ENCODE results near the gene RADIL. TPM values are rescaled to one million over a fixed set of nuclear protein-coding genes. Genes with fewer than 3 reads are reported as not detected.

Gene RADIL
- total and polyA plus RNA-seq, 9 of the 15 experiments (the other 6 are each of a cell fraction or from before 2014, with no cell fraction given), result 0.06 to 8.1 (median 1.9) TPM; not detected in 1

DNA sequence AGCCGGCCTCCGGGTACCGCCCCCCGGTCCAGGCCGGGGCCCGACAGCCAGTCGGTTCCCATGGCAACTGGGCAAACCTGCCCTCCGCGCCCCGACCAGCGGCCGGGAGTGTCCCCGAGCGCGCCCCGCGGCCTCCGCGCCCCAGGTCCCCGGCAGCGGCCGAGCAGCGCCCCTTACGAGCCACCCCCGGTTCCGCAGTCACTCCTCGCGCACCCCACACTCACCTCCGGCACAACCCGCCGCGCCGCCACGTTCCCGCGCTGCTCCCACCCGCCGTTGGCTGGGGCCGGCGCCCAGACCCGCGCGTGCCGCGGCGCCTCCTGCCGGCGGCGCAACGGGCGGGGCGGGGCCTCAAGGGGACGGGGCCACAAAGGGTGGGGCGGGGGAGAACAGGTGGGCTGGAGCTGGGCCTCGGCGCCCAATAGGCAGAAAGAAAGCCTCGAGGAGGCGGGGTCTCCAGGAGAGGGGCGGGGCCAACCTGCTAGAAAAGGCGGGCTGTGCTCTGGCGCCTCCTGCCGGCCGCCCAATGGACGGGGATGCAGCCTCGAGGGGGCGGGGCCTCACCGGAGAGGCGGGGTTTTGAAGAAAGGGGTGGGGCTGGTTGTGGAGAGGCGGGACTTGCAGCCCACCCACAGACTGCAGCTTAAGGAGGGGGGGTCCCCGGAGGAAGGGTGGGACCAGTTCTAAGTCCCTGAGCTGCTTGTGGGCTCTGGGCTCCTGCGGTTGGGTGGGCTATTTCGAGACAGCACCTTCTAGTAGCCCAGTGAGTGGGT, at the start of gene RADIL (continued):
- no peak for TF ChIP-seq ZNF395 (CRISPR knock-in tag; IDR thresholded peaks at IDR 0.05)
- TF ChIP-seq ZNF407 (IDR thresholded peaks at IDR 0.05; ENCODE audit: low read depth), result no peak
- TF ChIP-seq HLTF (IDR thresholded peaks at IDR 0.05), result no peak
- TF ChIP-seq, protein P1, sequence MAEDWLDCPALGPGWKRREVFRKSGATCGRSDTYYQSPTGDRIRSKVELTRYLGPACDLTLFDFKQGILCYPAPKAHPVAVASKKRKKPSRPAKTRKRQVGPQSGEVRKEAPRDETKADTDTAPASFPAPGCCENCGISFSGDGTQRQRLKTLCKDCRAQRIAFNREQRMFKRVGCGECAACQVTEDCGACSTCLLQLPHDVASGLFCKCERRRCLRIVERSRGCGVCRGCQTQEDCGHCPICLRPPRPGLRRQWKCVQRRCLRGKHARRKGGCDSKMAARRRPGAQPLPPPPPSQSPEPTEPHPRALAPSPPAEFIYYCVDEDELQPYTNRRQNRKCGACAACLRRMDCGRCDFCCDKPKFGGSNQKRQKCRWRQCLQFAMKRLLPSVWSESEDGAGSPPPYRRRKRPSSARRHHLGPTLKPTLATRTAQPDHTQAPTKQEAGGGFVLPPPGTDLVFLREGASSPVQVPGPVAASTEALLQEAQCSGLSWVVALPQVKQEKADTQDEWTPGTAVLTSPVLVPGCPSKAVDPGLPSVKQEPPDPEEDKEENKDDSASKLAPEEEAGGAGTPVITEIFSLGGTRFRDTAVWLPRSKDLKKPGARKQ (CRISPR knock-in tag; IDR thresholded peaks at IDR 0.05), result no peak
- no peak for TF ChIP-seq PHTF2 (CRISPR knock-in tag; IDR thresholded peaks at IDR 0.05)
- TF ChIP-seq MTF1 (CRISPR knock-in tag; IDR thresholded peaks at IDR 0.05; ENCODE audit: borderline replicate concordance), result no peak
- no peak for TF ChIP-seq TAF9B (IDR thresholded peaks at IDR 0.05; ENCODE audit: partially characterized antibody)
- no peak for TF ChIP-seq LEF1 (IDR thresholded peaks at IDR 0.05)
- no peak for TF ChIP-seq FOXA1 (IDR thresholded peaks at IDR 0.05; ENCODE audit: borderline replicate concordance)
- no peak for TF ChIP-seq MEF2D (tag; conservative IDR thresholded peaks at IDR 0.05; ENCODE audit: low read depth)
- TF ChIP-seq HDAC6 (IDR thresholded peaks at IDR 0.05; ENCODE audit: low read depth, low read length), result no peak
- peak; percentile 43 for TF ChIP-seq HMGN3 (IDR thresholded peaks at IDR 0.05; ENCODE audit: borderline replicate concordance, extremely low read depth, insufficient read length, low read depth, low read length)
- TF ChIP-seq POLR2B (IDR thresholded peaks at IDR 0.05; ENCODE audit: low read depth, partially characterized antibody), result no peak
- TF ChIP-seq CBX3 (IDR thresholded peaks at IDR 0.05; ENCODE audit: borderline replicate concordance in 1 of 2, low read length in 2 of 2), result no peak
- no peak for TF ChIP-seq CCAR2 (IDR thresholded peaks at IDR 0.05; ENCODE audit: low read depth, low read length)
